HepG2 (cell line): Measurements from ENCODE around the gene PRR5L. TPM values are rescaled to one million over a fixed set of nuclear protein-coding genes. Genes with fewer than 3 reads are reported as not detected.

ENCODE experiments used
- ATAC-seq: fragments of 200-7000 bp; cut with Tn5 transposase; 3 replicates; pipeline ENCODE4 v1.9.1; 2020; ENCODE audit warnings: mild to moderate bottlenecking, moderate library complexity
- BruUV-seq: library from RNA; stranded (reverse); fragments of 400-500 nt; replicated peaks from 2 replicates; lab custom pipeline; 2021; lab: Mats Ljungman, UMichigan
- CTCF ChIA-PET: fragments of 300-600 bp; formaldehyde crosslinking; extraction: SDS; loops from one replicate; lab custom pipeline; 2021; ENCODE audit warnings: low total read pairs, inconsistent platforms, low intra/inter-chr PET ratio; lab: Yijun Ruan, JAX
- POLR2A ChIA-PET: fragments of 350-600 bp; sonication (Branson Sonifier 250); formaldehyde crosslinking; loops from one replicate; lab custom pipeline; 2020; ENCODE audit warnings: antibody characterized with exemption, inconsistent platforms; lab: Yijun Ruan, JAX
- DNase-seq: peaks from one replicate; pipeline ENCODE4 v3.0.0-alpha.2; 2015; ENCODE audit warnings: low spot score
- FAIRE-seq: peaks from 3 replicates; lab custom pipeline; 2011; peaks lifted over from hg19 to GRCh38; lab: Jason Lieb, UNC
- H2AFZ ChIP-seq: one replicate; pipeline ENCODE4 v1.6.1; 2011; ENCODE audit warnings: low read length, inconsistent platforms
- H3K27ac ChIP-seq: fragments of 300-600 bp; 3 replicates; pipeline ENCODE4 v1.8.0; 2011; ENCODE audit warnings: mixed run types, mild to moderate bottlenecking, mixed read lengths, low read length, inconsistent platforms; ENCODE audit not compliant: insufficient read depth; ENCODE audit errors: extremely low read length
- H3K27me3 ChIP-seq, 2 experiments: fragments of 200-600 bp in 1 of 2; 2 replicates in 1 of 2; 3 replicates in 1 of 2; pipeline versions ENCODE4 v1.6.0 to v1.8.0; 2011; ENCODE audit warnings: low read length in 2 of 2, mild to moderate bottlenecking in 2 of 2, moderate library complexity in 2 of 2, inconsistent platforms in 1 of 2; ENCODE audit not compliant: insufficient read depth in 2 of 2, control insufficient read depth in 1 of 2
- H3K36me3 ChIP-seq, 2 experiments: fragments of 200-600 bp in 1 of 2; replicated peaks in 1 of 2; 2 replicates in 1 of 2; 3 replicates in 1 of 2; pipeline versions ENCODE4 v1.5.1 to v1.8.0; 2011; ENCODE audit warnings: low read length in 2 of 2, inconsistent platforms in 1 of 2; ENCODE audit not compliant: insufficient read depth in 2 of 2, control insufficient read depth in 1 of 2
- H3K4me1 ChIP-seq: 2 replicates; pipeline ENCODE4 v1.5.1; 2012; ENCODE audit warnings: low read length, inconsistent platforms; ENCODE audit not compliant: insufficient read depth
- H3K4me2 ChIP-seq: 2 replicates; pipeline ENCODE4 v1.6.0; 2011; ENCODE audit warnings: low read depth, low read length, inconsistent platforms
- H3K4me3 ChIP-seq, 3 experiments: fragments of 200-600 bp in 1 of 3; sonication (generic), shearing (Covaris generic) in 1 of 3; replicated peaks in 1 of 3; 2 replicates each; pipeline ENCODE4 v1.5.1; 2011 to 2016; ENCODE audit warnings: low read length in 3 of 3, inconsistent platforms in 2 of 3, low read depth in 2 of 3, mild to moderate bottlenecking in 2 of 3, control low read depth in 1 of 3, mixed read lengths in 1 of 3; ENCODE audit not compliant: insufficient read depth in 1 of 3
- H3K79me2 ChIP-seq: one replicate; pipeline ENCODE4 v1.6.1; 2011; ENCODE audit warnings: low read length, inconsistent platforms; ENCODE audit not compliant: insufficient read depth
- H3K9ac ChIP-seq: 2 replicates; pipeline ENCODE4 v1.6.0; 2011; ENCODE audit warnings: mild to moderate bottlenecking, low read depth, low read length, inconsistent platforms; ENCODE audit not compliant: insufficient read depth
- H3K9me3 ChIP-seq: 2 replicates; pipeline ENCODE4 v1.5.1; 2012; ENCODE audit warnings: mild to moderate bottlenecking, low read length
- H4K20me1 ChIP-seq: 2 replicates; pipeline ENCODE4 v1.6.0; 2011; ENCODE audit warnings: inconsistent platforms, mild to moderate bottlenecking, low read length, moderate library complexity; ENCODE audit not compliant: insufficient read depth
- FOSL1 ChIP-seq: sonication (generic); formaldehyde crosslinking; IDR thresholded peaks from 2 replicates; pipeline ENCODE4 v1.9.0; 2021; ENCODE audit warnings: missing genetic modification reagents, borderline replicate concordance
- HOXA5 ChIP-seq: sonication (generic); formaldehyde crosslinking; IDR thresholded peaks from 2 replicates; pipeline ENCODE4 v1.4.0; 2020; ENCODE audit warnings: missing genetic modification reagents
- JDP2 ChIP-seq: sonication (generic); formaldehyde crosslinking; IDR thresholded peaks from 2 replicates; pipeline ENCODE4 v1.8.1; 2022; ENCODE audit warnings: missing genetic modification reagents, borderline replicate concordance
- NCOA5 ChIP-seq: sonication (generic); formaldehyde crosslinking; IDR thresholded peaks from 2 replicates; pipeline ENCODE4 v1.4.0; 2020; ENCODE audit warnings: missing genetic modification reagents
- RXRA ChIP-seq: sonication (generic); formaldehyde crosslinking; IDR thresholded peaks from 2 replicates; pipeline ENCODE4 v1.5.1; 2020; ENCODE audit warnings: missing genetic modification reagents
- STAT5B ChIP-seq: sonication (generic); formaldehyde crosslinking; IDR thresholded peaks from 2 replicates; pipeline ENCODE4 v1.4.0; 2020; ENCODE audit warnings: missing genetic modification reagents
- TBP ChIP-seq: sonication (generic); formaldehyde crosslinking; IDR thresholded peaks from 2 replicates; pipeline ENCODE4 v1.5.0; 2020; ENCODE audit warnings: missing genetic modification reagents
- ZFP62 ChIP-seq: sonication (generic); formaldehyde crosslinking; IDR thresholded peaks from 2 replicates; pipeline ENCODE4 v1.4.0; 2020; ENCODE audit warnings: missing genetic modification reagents
- ZFP91 ChIP-seq: sonication (generic); formaldehyde crosslinking; IDR thresholded peaks from 2 replicates; pipeline ENCODE4 v1.9.0; 2022; ENCODE audit warnings: missing genetic modification reagents, mild to moderate bottlenecking, borderline replicate concordance
- ZNF124 ChIP-seq: sonication (generic); formaldehyde crosslinking; IDR thresholded peaks from 2 replicates; pipeline ENCODE4 v1.4.0; 2020; ENCODE audit warnings: missing genetic modification reagents
- ZNF512B ChIP-seq: sonication (generic); formaldehyde crosslinking; IDR thresholded peaks from 2 replicates; pipeline ENCODE4 v1.5.1; 2020; ENCODE audit warnings: missing genetic modification reagents, mild to moderate bottlenecking, borderline replicate concordance
- ZNF660 ChIP-seq: sonication (generic); formaldehyde crosslinking; IDR thresholded peaks from 2 replicates; pipeline ENCODE4 v1.5.1; 2020; ENCODE audit warnings: mild to moderate bottlenecking, low read depth, missing genetic modification reagents, borderline replicate concordance
- ZNF678 ChIP-seq: sonication (generic); formaldehyde crosslinking; IDR thresholded peaks from 2 replicates; pipeline ENCODE4 v1.4.0; 2020; ENCODE audit warnings: mild to moderate bottlenecking, missing genetic modification reagents
- WGBS: methylation state at CpG from one replicate; pipeline ENCODE4 v1.1.6; 2017; ENCODE audit warnings: low lambda C conversion rate; 5-methylcytosine and 5-hydroxymethylcytosine counted together
- in situ Hi-C: cut with HindIII; loops from 2 replicates; pipeline ENCODE4 v1.10.0; 2017; ENCODE audit warnings: low pct_unique_long_range_greater_than_20kb; ENCODE audit not compliant: extremely low pct_ligation_motif_present
- intact Hi-C: fragments of 100-400 bp; cut with micrococcal nuclease; formaldehyde crosslinking; loops from one replicate; pipeline ENCODE4 v1.10.0; 2022; ENCODE audit not compliant: unreplicated experiment
- polyA plus RNA-seq, 8 experiments: library from polyadenylated mRNA; depleted of rRNA in 3 of 8; stranded (reverse) in 7 of 8; unstranded in 1 of 8; fragments of >200 nt; fragmentation: Illumina TruSeq in 4 of 8; extraction: Trizol in 4 of 8; gene quantifications; 2 replicates each; pipeline versions ENCODE4 v1.2.1 to v1.2.3, GENCODE V29; 2011 to 2016; ENCODE audit warnings: low read depth in 4 of 8, missing spikeins in 1 of 8, mixed read lengths in 1 of 8; ENCODE audit not compliant: insufficient read depth in 1 of 8
- total RNA-seq, 5 experiments: library from RNA; depleted of rRNA; stranded (reverse); fragments of >200 nt; fragmentation: Illumina TruSeq; extraction: Trizol; gene quantifications; 2 replicates each; pipeline ENCODE4 v1.2.3, GENCODE V29; 2016; ENCODE audit warnings: low read depth in 1 of 5
- TF ChIP-seq, protein P1 (sequence below): sonication (generic); formaldehyde crosslinking; IDR thresholded peaks from 2 replicates; pipeline ENCODE4 v1.8.0; 2022; ENCODE audit warnings: mild to moderate bottlenecking, missing genetic modification reagents, moderate library complexity
- TF ChIP-seq, protein P2 (sequence below): IDR thresholded peaks from 2 replicates; pipeline ENCODE4 v1.6.1; 2016; ENCODE audit warnings: missing genetic modification reagents, missing compliant biosample characterization

Gene PRR5L
- total and polyA plus RNA-seq, 2 of the 13 experiments (the other 11 are each of a cell fraction or from before 2014, with no cell fraction given), result 0.16 TPM; not detected in 1

DNA sequence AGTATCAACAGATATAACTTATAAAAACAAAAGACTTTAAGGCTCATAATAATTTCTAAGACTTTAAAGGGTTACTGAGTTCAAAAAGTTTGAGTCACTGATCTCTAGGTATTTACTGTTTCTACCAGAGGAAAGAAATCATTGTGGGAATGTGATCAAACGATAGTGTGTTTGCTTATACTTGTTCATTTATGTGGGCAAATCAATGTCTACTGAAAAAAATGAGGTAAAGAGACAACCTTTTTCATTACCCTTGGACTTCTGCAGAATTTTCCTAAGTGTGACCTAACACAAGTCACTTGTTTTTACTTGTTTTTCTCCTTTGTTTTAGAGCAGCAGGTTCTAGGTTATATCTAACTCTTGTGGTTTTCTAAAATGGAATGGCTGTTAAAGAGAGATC, 65.4 kb downstream of the PRR5L start:
- no peak for FAIRE-seq
- no peaks in the 10 kb centered on the region for H3K36me3 ChIP-seq
- CTCF ChIA-PET, result no interaction called here
- TF ChIP-seq, protein P1, sequence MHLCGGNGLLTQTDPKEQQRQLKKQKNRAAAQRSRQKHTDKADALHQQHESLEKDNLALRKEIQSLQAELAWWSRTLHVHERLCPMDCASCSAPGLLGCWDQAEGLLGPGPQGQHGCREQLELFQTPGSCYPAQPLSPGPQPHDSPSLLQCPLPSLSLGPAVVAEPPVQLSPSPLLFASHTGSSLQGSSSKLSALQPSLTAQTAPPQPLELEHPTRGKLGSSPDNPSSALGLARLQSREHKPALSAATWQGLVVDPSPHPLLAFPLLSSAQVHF (CRISPR knock-in tag), result no peak
- no peak for TF ChIP-seq STAT5B (CRISPR knock-in tag)
- no peak for TF ChIP-seq JDP2 (CRISPR knock-in tag)
- TF ChIP-seq RXRA (CRISPR knock-in tag), result no peak
- TF ChIP-seq ZNF678 (CRISPR knock-in tag), result no peak
- no peak for TF ChIP-seq TBP (CRISPR knock-in tag)
- no peak for TF ChIP-seq ZFP62 (CRISPR knock-in tag)
- TF ChIP-seq ZNF660 (CRISPR knock-in tag), result no peak
- no peak for TF ChIP-seq HOXA5
- TF ChIP-seq NCOA5 (CRISPR knock-in tag), result no peak
- no peak for TF ChIP-seq ZFP91 (CRISPR knock-in tag)
- no peak for TF ChIP-seq ZNF124
- TF ChIP-seq, protein P2, sequence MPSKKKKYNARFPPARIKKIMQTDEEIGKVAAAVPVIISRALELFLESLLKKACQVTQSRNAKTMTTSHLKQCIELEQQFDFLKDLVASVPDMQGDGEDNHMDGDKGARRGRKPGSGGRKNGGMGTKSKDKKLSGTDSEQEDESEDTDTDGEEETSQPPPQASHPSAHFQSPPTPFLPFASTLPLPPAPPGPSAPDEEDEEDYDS (CRISPR knock-in tag), result no peak
- no peak for TF ChIP-seq ZNF512B (CRISPR knock-in tag)
- TF ChIP-seq FOSL1 (CRISPR knock-in tag), result no peak
- TF ChIP-seq, all 625 proteins: peak for 0
- peaks cover 0 to 27% of the 10 kb centered on the region in 2 experiments; a peak in 4 of 5 replicates for H3K27me3 ChIP-seq
- intact Hi-C loops, result no loop called here
- H3K4me2 ChIP-seq, result no peak overlapping the region
- no peak overlapping the region for H3K27ac ChIP-seq
- ATAC-seq, result no peak
- WGBS, result 0% methylated on average over 1 of the region's 1 CpG
- DNase-seq, result no peak
- no peaks in the 10 kb centered on the region for H3K79me2 ChIP-seq
- POLR2A ChIA-PET, result no interaction called here
- BruUV-seq, result no TSS peak
- H3K4me3 ChIP-seq, result no peak overlapping the region
- H2AFZ ChIP-seq, result no peak overlapping the region
- no peaks in the 10 kb centered on the region for H3K9me3 ChIP-seq
- in situ Hi-C loops, result no loop called here
- H3K9ac ChIP-seq, result no peak overlapping the region
- H3K4me1 ChIP-seq, result no peaks in the 10 kb centered on the region
- H4K20me1 ChIP-seq, result no peaks in the 10 kb centered on the region
